Measurements from ENCODE around the gene SLC25A18.

The SLC25A18 gene

DNA sequence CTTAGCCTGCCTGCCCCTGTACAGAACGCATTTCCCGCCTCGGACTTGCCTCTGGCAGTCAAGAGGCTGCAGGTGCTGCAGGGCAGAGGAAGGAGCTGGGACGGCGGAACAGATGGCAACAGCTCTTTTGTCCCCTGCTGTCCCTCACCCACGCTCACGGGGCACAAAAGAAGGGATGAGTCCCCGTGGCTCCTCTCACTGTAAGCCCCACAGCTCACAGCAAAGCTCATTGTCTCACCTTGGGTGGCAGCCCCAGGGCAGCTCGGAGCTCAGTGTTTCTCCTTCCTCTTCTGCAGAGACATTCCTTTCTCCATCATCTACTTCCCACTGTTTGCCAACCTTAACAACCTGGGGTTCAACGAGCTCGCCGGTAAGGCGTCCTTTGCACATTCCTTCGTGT, 24.3 kb downstream of the SLC25A18 start:
- Histone ChIP-seq H3K36me3 (ENCODE audit: insufficient read depth, low read length) (peaks cover 16% of the 10 kb centered on the region; the same call in 1 of the 2 replicates), H3K9ac (ENCODE audit: insufficient read length) (no peak overlapping the region), H3K9me3 (ENCODE audit: low read depth, low read length) (no peaks in the 10 kb centered on the region), H3K4me3 (no peak overlapping the region), H3K27ac (no peak overlapping the region)
- DNase-seq (ENCODE audit: low read depth, low spot score): no peak
- TF ChIP-seq POLR2AphosphoS5 (IDR thresholded peaks at IDR 0.05; ENCODE audit: borderline replicate concordance, low read depth, low read length): no peak

GRCh38 chr22:17588606-17589005, 25.3 kb downstream of the SLC25A18 start:
- no peak for TF ChIP-seq POLR2AphosphoS5 (IDR thresholded peaks at IDR 0.05; ENCODE audit: borderline replicate concordance, low read depth, low read length)
- TF ChIP-seq EZH2 (IDR thresholded peaks at IDR 0.05): no peak
- TF ChIP-seq FOXP2 (optimal IDR thresholded peaks at IDR 0.05; ENCODE audit: control extremely low read depth, extremely low read length, insufficient read depth): no peak
- no peak for DNase-seq (ENCODE audit: low read depth, low spot score)
- no peaks in the 10 kb centered on the region for H3K9me3 ChIP-seq (ENCODE audit: low read depth, low read length)
- no peak overlapping the region for H3K9ac ChIP-seq (ENCODE audit: insufficient read length)
- H3K4me3 ChIP-seq: no peak overlapping the region
- no peak overlapping the region for H3K27ac ChIP-seq
- peaks cover 24% of the 10 kb centered on the region for H3K36me3 ChIP-seq (ENCODE audit: insufficient read depth, low read length)

DNA sequence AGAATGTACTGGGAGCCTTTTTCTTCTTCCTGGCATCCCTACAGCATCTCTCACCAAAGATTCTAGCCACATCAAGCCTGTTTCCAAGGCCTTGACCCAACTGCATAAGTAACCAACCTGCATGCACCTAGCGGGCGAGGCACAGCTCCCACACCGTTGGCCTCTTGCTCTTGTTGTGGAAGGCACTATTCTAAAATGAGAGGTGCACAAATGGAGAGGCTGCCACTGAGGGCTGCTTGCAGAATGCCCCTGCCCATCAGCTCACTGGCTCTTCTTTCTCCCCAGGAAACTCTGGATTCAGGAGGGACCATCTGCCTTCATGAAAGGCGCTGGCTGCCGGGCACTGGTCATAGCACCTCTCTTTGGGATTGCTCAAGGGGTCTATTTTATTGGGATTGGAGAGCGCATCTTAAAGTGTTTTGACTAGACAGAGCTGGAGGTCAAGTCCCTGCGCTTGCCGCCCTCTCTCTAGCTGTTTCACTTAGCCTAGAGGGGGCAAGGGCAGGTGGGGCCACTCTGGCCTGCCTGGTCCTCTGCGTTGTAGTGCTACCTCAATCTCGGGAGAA, 26.6 kb downstream of the SLC25A18 start:
- H3K4me3 ChIP-seq: no peak overlapping the region
- TF ChIP-seq FOXP2 (optimal IDR thresholded peaks at IDR 0.05; ENCODE audit: control extremely low read depth, extremely low read length, insufficient read depth) (no peak), EZH2 (IDR thresholded peaks at IDR 0.05) (no peak), POLR2AphosphoS5 (IDR thresholded peaks at IDR 0.05; ENCODE audit: borderline replicate concordance, low read depth, low read length) (peak; percentile 20; the same call in 1 of the 2 replicates)
- no peaks in the 10 kb centered on the region for H3K9me3 ChIP-seq (ENCODE audit: low read depth, low read length)
- no peak overlapping the region for H3K9ac ChIP-seq (ENCODE audit: insufficient read length)
- H3K27ac ChIP-seq: no peak overlapping the region
- peaks cover 37% of the 10 kb centered on the region for H3K36me3 ChIP-seq (ENCODE audit: insufficient read depth, low read length)
- DNase-seq (ENCODE audit: low read depth, low spot score): no peak

DNA sequence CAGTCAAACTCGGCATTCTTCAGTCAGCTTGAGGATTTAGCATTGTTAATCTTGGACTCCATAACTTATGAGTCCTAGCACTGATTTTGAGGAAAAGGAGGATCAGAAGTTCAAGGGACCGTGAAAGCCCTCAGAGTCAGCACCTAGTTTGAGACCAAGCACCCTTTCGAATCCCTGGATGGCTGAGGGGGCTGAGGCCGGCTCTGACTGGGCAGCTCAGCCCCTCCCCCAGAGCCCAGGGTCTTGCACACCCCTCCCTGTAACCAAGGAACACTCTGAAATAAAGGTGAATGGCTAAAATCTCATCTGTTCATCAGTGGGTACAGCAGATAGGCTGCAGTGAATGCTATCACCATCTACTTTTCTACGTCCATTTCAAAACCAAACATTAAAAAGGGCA, 27.3 kb downstream of the SLC25A18 start:
- Histone ChIP-seq H3K27ac (no peak overlapping the region), H3K4me3 (no peak overlapping the region), H3K9me3 (ENCODE audit: low read depth, low read length) (no peaks in the 10 kb centered on the region), H3K9ac (ENCODE audit: insufficient read length) (no peak overlapping the region), H3K36me3 (ENCODE audit: insufficient read depth, low read length) (peaks cover 42% of the 10 kb centered on the region)
- DNase-seq (ENCODE audit: low read depth, low spot score): no peak
- TF ChIP-seq FOXP2 (optimal IDR thresholded peaks at IDR 0.05; ENCODE audit: control extremely low read depth, extremely low read length, insufficient read depth) (no peak), POLR2AphosphoS5 (IDR thresholded peaks at IDR 0.05; ENCODE audit: borderline replicate concordance, low read depth, low read length) (no peak), EZH2 (IDR thresholded peaks at IDR 0.05) (no peak)

GRCh38 chr22:17592201-17592600, 28.9 kb downstream of the SLC25A18 start:
- H3K4me3 ChIP-seq: no peak overlapping the region
- no peak for TF ChIP-seq EZH2 (IDR thresholded peaks at IDR 0.05)
- TF ChIP-seq POLR2AphosphoS5 (IDR thresholded peaks at IDR 0.05; ENCODE audit: borderline replicate concordance, low read depth, low read length): no peak
- TF ChIP-seq FOXP2 (optimal IDR thresholded peaks at IDR 0.05; ENCODE audit: control extremely low read depth, extremely low read length, insufficient read depth): no peak
- no peak overlapping the region for H3K9ac ChIP-seq (ENCODE audit: insufficient read length)
- H3K9me3 ChIP-seq (ENCODE audit: low read depth, low read length): no peaks in the 10 kb centered on the region
- DNase-seq (ENCODE audit: low read depth, low spot score): no peak
- H3K36me3 ChIP-seq (ENCODE audit: insufficient read depth, low read length): peaks cover 54% of the 10 kb centered on the region
- no peak overlapping the region for H3K27ac ChIP-seq

GRCh38 chr22:17596226-17596625, 32.9 kb downstream of the SLC25A18 start:
- Histone ChIP-seq H3K27ac (no peak overlapping the region), H3K4me3 (no peak overlapping the region), H3K9ac (ENCODE audit: insufficient read length) (no peak overlapping the region), H3K36me3 (ENCODE audit: insufficient read depth, low read length) (peaks cover 81% of the 10 kb centered on the region), H3K9me3 (ENCODE audit: low read depth, low read length) (no peaks in the 10 kb centered on the region)
- TF ChIP-seq POLR2AphosphoS5 (IDR thresholded peaks at IDR 0.05; ENCODE audit: borderline replicate concordance, low read depth, low read length) (no peak), EZH2 (IDR thresholded peaks at IDR 0.05) (no peak), FOXP2 (optimal IDR thresholded peaks at IDR 0.05; ENCODE audit: control extremely low read depth, extremely low read length, insufficient read depth) (no peak)
- no peak for DNase-seq (ENCODE audit: low read depth, low spot score)

DNA sequence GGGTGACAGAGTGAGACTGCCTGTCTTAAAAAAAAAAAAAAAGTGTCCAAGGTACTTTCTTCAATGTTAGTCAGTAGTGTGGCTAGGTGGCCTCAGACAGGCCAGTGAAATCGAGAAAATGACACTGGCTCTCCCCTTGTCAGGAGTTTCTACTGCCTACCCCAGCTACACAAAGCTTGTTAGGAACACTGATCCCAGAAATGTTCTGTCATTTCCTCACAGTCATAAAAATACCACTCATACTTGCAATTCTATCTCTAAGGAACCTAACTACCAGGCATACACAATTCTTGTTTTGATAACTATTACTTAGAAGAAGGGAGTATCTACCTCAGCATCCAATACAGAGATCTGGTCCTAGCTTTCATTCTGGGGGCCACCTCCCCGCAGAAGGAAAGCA, 33.9 kb downstream of the SLC25A18 start:
- H3K9ac ChIP-seq (ENCODE audit: insufficient read length): no peak overlapping the region
- TF ChIP-seq EZH2 (IDR thresholded peaks at IDR 0.05): no peak
- TF ChIP-seq FOXP2 (optimal IDR thresholded peaks at IDR 0.05; ENCODE audit: control extremely low read depth, extremely low read length, insufficient read depth): no peak
- TF ChIP-seq POLR2AphosphoS5 (IDR thresholded peaks at IDR 0.05; ENCODE audit: borderline replicate concordance, low read depth, low read length): no peak
- H3K9me3 ChIP-seq (ENCODE audit: low read depth, low read length): no peaks in the 10 kb centered on the region
- H3K4me3 ChIP-seq: no peak overlapping the region
- DNase-seq (ENCODE audit: low read depth, low spot score): no peak
- H3K36me3 ChIP-seq (ENCODE audit: insufficient read depth, low read length): peaks cover 74% of the 10 kb centered on the region
- no peak overlapping the region for H3K27ac ChIP-seq

DNA sequence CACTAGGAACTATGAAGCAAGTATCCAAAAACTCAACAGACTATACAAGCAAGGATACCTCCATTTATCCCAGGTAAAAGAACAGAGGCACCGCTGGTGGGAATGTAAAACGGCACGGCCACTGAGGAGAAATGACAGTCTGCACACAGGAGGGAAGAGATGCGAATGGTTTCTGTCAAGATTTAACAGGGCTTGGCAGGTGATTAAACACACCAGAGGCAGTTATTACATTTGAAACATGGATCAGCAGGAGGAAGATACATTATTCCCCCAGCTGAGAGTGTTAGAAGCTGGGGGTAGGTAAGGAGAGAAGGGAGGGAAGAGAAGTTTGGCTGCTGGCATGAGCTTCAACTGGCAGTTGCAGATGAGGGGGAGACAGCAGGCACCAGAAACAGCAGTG, 35.0 kb downstream of the SLC25A18 start:
- no peak for TF ChIP-seq EZH2 (IDR thresholded peaks at IDR 0.05)
- H3K4me3 ChIP-seq: no peak overlapping the region
- no peaks in the 10 kb centered on the region for H3K9me3 ChIP-seq (ENCODE audit: low read depth, low read length)
- no peak overlapping the region for H3K27ac ChIP-seq
- H3K9ac ChIP-seq (ENCODE audit: insufficient read length): no peak overlapping the region
- DNase-seq (ENCODE audit: low read depth, low spot score): no peak
- peaks cover 67% of the 10 kb centered on the region for H3K36me3 ChIP-seq (ENCODE audit: insufficient read depth, low read length)

DNA sequence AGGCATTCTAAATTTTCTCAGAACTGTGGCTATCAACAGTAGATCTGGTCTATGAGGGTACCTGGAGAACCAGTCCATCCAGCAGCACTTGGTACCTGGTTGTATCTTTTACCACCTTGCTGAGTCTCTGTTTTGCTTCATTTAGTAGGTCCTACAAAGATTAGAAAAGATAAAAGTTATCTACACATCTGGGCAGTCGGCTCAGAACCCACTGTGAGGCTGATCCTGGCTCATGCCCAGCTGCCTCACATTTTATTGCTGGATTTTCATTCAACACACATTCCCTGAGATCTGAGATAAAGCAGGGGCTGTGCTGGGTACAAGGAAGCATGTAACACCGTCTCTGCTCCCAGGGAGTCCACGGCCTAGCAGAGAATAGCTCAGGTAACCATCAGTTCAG, 37.7 kb downstream of the SLC25A18 start:
- Histone ChIP-seq H3K9ac (ENCODE audit: insufficient read length) (no peak overlapping the region), H3K4me3 (no peak overlapping the region), H3K27ac (no peak overlapping the region), H3K36me3 (ENCODE audit: insufficient read depth, low read length) (peaks cover 52% of the 10 kb centered on the region), H3K9me3 (ENCODE audit: low read depth, low read length) (no peaks in the 10 kb centered on the region)
- no peak for DNase-seq (ENCODE audit: low read depth, low spot score)
- TF ChIP-seq FOXP2 (optimal IDR thresholded peaks at IDR 0.05; ENCODE audit: control extremely low read depth, extremely low read length, insufficient read depth): no peak
